ENCODE measurements around the gene DCUN1D2. TPM values are rescaled to one million over a fixed set of nuclear protein-coding genes. Genes with fewer than 3 reads are reported as not detected.
A peak's percentile ranks its signal among the peaks of the same experiment; 100 is the strongest.

The DCUN1D2 gene
- total RNA-seq, 2 experiments from 2014 or later, result 9.2 to 16.5 TPM

DNA sequence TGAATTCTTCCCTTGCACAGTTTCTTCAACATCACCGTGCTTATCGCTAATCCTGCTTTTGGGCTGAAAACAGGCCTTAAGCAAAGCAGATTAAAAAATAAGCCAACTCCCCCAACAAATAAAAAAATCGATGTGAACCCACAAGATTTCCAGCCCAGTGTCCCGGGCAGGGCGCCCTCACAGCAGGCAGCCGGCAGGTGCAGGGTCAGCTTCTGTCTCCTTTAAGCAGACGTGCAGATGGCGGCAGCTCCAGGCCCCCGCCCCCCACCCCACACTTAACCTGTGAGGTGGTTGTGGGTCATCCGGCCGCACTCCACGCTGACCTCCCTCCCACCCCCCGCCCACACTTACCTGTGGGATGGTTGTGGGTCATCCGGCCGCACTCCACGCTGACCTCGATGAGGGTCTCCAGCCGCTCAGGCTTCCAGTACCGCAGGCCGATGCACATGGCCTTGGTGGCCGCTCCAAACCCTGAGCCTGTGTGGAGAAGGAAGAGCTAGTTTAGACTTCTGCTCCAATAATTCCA is 57.1 kb downstream of the DCUN1D2 start:
- no peaks in the 10 kb centered on the region for H4K20me1 ChIP-seq (ENCODE audit: insufficient read depth, low read length)
- TF ChIP-seq, protein P1, sequence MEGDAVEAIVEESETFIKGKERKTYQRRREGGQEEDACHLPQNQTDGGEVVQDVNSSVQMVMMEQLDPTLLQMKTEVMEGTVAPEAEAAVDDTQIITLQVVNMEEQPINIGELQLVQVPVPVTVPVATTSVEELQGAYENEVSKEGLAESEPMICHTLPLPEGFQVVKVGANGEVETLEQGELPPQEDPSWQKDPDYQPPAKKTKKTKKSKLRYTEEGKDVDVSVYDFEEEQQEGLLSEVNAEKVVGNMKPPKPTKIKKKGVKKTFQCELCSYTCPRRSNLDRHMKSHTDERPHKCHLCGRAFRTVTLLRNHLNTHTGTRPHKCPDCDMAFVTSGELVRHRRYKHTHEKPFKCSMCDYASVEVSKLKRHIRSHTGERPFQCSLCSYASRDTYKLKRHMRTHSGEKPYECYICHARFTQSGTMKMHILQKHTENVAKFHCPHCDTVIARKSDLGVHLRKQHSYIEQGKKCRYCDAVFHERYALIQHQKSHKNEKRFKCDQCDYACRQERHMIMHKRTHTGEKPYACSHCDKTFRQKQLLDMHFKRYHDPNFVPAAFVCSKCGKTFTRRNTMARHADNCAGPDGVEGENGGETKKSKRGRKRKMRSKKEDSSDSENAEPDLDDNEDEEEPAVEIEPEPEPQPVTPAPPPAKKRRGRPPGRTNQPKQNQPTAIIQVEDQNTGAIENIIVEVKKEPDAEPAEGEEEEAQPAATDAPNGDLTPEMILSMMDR (conservative IDR thresholded peaks at IDR 0.05; ENCODE audit: low read length), result no peak
- TF ChIP-seq EZH2phosphoT487 (IDR thresholded peaks at IDR 0.05; ENCODE audit: borderline replicate concordance, low read depth, low read length), result no peak
- no peaks in the 10 kb centered on the region for H3K9me2 ChIP-seq (ENCODE audit: insufficient read depth, low read length)
- H3K4me2 ChIP-seq (ENCODE audit: low read length), result peak overlapping the region; percentile 42
- POLR2A ChIA-PET, result no interaction called here
- H3K79me2 ChIP-seq (ENCODE audit: insufficient read depth, low read depth, low read length), result no peaks in the 10 kb centered on the region
- no peak overlapping the region for H3K4me3 ChIP-seq (ENCODE audit: low read depth, low read length, poor library complexity, severe bottlenecking)
- intact Hi-C loops (cut with micrococcal nuclease; ENCODE audit: unreplicated experiment), result no loop called here
- no peaks in the 10 kb centered on the region for H3K9me3 ChIP-seq (ENCODE audit: low read length)
- DNase-seq (ENCODE audit: low spot score), result peak; percentile 9
- peaks cover 27% of the 10 kb centered on the region for H3K4me1 ChIP-seq (ENCODE audit: insufficient read depth, low read length, poor library complexity, severe bottlenecking)
- H2AFZ ChIP-seq (ENCODE audit: low read length), result peak overlapping the region; percentile 65; the same call in 1 of the 2 replicates
- CTCF ChIA-PET (ENCODE audit: unreplicated experiment), result no interaction called here
- BruUV-seq (replicated peaks), result no TSS peak
- peak overlapping the region; percentile 53 for H3K27ac ChIP-seq (ENCODE audit: low read depth, low read length, poor library complexity, severe bottlenecking)
- H3K36me3 ChIP-seq (ENCODE audit: insufficient read depth, low read length), result no peaks in the 10 kb centered on the region

DNA sequence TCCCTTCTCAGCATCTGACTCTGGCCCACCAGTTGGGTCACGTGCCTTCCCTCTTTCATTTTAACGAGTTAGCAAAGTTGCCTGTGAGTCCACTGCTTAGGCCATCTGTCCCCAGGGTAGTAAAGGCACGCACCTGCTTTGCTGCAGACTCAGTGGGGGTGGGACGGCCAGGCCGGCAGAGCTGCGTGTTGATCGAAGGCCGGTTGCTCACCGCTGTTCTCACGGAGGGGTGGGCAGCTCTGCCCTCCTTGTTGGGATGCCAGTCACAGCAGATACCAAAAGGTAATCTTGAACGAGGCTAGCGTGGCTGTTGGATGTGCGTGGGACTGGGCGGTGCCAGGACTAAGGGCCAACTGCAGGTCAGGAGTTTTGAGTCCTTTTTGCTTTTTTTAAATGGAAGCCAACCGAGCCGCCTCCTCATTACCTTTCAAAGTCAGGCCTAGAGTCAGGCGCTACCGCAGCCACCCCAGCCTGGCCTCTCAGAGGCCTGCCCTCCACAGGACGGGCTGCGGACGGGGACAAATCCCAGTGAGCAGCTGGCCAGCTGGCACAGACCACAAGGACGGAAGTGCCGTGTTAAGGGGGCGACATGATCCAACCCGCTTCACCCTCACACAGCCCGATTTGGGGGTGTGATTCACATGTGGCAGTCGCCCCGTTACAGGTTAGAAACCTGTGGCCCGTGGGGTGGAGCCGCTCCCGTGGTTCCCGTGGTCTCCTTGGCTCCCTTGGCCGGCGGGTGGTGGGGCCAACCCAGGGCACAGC is 57.8 kb downstream of the DCUN1D2 start:
- intact Hi-C loops (cut with micrococcal nuclease; ENCODE audit: unreplicated experiment), result no loop called here
- TF ChIP-seq EZH2phosphoT487 (IDR thresholded peaks at IDR 0.05; ENCODE audit: borderline replicate concordance, low read depth, low read length), result no peak
- TF ChIP-seq, protein P1 (conservative IDR thresholded peaks at IDR 0.05; ENCODE audit: low read length), result no peak
- POLR2A ChIA-PET, result interaction anchor here (0.9 to 1.3 kb wide), 2 partner anchors 8 to 12 kb away, joined by 3 read pairs; no protein-coding TSS in a partner anchor
- Histone ChIP-seq H3K27ac (ENCODE audit: low read depth, low read length, poor library complexity, severe bottlenecking) (peak overlapping the region; percentile 53), H3K9me3 (ENCODE audit: low read length) (no peaks in the 10 kb centered on the region), H3K9me2 (ENCODE audit: insufficient read depth, low read length) (no peaks in the 10 kb centered on the region), H3K4me2 (ENCODE audit: low read length) (peak overlapping the region; percentile 42), H3K4me3 (ENCODE audit: low read depth, low read length, poor library complexity, severe bottlenecking) (peak overlapping the region; percentile 0), H3K79me2 (ENCODE audit: insufficient read depth, low read depth, low read length) (no peaks in the 10 kb centered on the region), H3K36me3 (ENCODE audit: insufficient read depth, low read length) (no peaks in the 10 kb centered on the region), H4K20me1 (ENCODE audit: insufficient read depth, low read length) (no peaks in the 10 kb centered on the region), H2AFZ (ENCODE audit: low read length) (peak overlapping the region; percentile 82; the same call in 1 of the 2 replicates), H3K4me1 (ENCODE audit: insufficient read depth, low read length, poor library complexity, severe bottlenecking) (peaks cover 27% of the 10 kb centered on the region)
- CTCF ChIA-PET (ENCODE audit: unreplicated experiment), result no interaction called here
- BruUV-seq (replicated peaks), result no TSS peak
- peak; percentile 26 for DNase-seq (ENCODE audit: low spot score)

DNA sequence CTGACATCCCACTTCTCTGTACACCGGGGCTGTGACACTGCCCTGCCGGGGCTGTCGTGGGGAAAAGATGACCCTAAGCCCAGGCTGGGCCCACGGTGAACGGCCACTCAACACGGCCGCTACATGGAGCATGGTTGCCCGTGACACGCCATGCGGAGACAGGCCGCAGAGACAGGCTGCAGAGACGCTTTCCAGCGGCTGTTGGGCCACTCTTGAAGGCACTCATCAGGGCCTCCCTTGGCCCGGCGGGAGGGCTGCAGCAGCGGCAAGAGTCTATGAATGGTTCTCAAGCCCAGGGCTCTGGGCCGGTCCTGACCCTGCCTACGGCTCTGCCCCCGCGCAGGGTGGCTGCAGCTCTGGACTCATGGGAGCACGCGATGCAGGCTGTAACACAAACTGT is 59.3 kb downstream of the DCUN1D2 start:
- no peak for DNase-seq (ENCODE audit: low spot score)
- Histone ChIP-seq H3K4me3 (ENCODE audit: low read depth, low read length, poor library complexity, severe bottlenecking) (no peak overlapping the region), H3K4me2 (ENCODE audit: low read length) (no peak overlapping the region), H3K36me3 (ENCODE audit: insufficient read depth, low read length) (no peaks in the 10 kb centered on the region), H3K27ac (ENCODE audit: low read depth, low read length, poor library complexity, severe bottlenecking) (peak overlapping the region; percentile 53), H3K79me2 (ENCODE audit: insufficient read depth, low read depth, low read length) (no peaks in the 10 kb centered on the region), H3K4me1 (ENCODE audit: insufficient read depth, low read length, poor library complexity, severe bottlenecking) (peaks cover 27% of the 10 kb centered on the region), H2AFZ (ENCODE audit: low read length) (no peak overlapping the region), H3K9me2 (ENCODE audit: insufficient read depth, low read length) (no peaks in the 10 kb centered on the region), H3K9me3 (ENCODE audit: low read length) (no peaks in the 10 kb centered on the region), H4K20me1 (ENCODE audit: insufficient read depth, low read length) (no peaks in the 10 kb centered on the region)
- ChIA-PET CTCF (ENCODE audit: unreplicated experiment) (no interaction called here), POLR2A (interaction anchor here (1.3 kb wide), 1 partner anchor 9 kb away, joined by 3 read pairs; no protein-coding TSS in a partner anchor)
- no peak for TF ChIP-seq EZH2phosphoT487 (IDR thresholded peaks at IDR 0.05; ENCODE audit: borderline replicate concordance, low read depth, low read length)
- TF ChIP-seq, protein P1 (conservative IDR thresholded peaks at IDR 0.05; ENCODE audit: low read length), result no peak
- BruUV-seq (replicated peaks), result no TSS peak
- intact Hi-C loops (cut with micrococcal nuclease; ENCODE audit: unreplicated experiment), result no loop called here
